ENCODE results near the gene GAS2L2.

GRCh38 chr17:35773679-35774425, 20.8 kb upstream of the GAS2L2 start:
- TF ChIP-seq HDAC2 (IDR thresholded peaks at IDR 0.05; ENCODE audit: borderline replicate concordance in 1 of 2, low read depth in 2 of 2, low read length in 2 of 2) = no peak
- no peak for TF ChIP-seq POLR2A (IDR thresholded peaks at IDR 0.05; ENCODE audit: control extremely low read depth in 1 of 2, low read depth in 2 of 2, low read length in 2 of 2)
- no peak for TF ChIP-seq TAF7 (optimal IDR thresholded peaks at IDR 0.05; ENCODE audit: borderline replicate concordance, low read depth, low read length)
- TF ChIP-seq CHD1 (IDR thresholded peaks at IDR 0.05; ENCODE audit: low read depth, low read length) = no peak
- no peak for TF ChIP-seq CTCF (IDR thresholded peaks at IDR 0.05; ENCODE audit: control extremely low read depth in 1 of 3, insufficient read depth in 1 of 3, low read depth in 1 of 3, low read length in 3 of 3)
- no peak for TF ChIP-seq CHD2 (IDR thresholded peaks at IDR 0.05; ENCODE audit: low read length)
